ENCODE data around the gene FKBP8.

DNA sequence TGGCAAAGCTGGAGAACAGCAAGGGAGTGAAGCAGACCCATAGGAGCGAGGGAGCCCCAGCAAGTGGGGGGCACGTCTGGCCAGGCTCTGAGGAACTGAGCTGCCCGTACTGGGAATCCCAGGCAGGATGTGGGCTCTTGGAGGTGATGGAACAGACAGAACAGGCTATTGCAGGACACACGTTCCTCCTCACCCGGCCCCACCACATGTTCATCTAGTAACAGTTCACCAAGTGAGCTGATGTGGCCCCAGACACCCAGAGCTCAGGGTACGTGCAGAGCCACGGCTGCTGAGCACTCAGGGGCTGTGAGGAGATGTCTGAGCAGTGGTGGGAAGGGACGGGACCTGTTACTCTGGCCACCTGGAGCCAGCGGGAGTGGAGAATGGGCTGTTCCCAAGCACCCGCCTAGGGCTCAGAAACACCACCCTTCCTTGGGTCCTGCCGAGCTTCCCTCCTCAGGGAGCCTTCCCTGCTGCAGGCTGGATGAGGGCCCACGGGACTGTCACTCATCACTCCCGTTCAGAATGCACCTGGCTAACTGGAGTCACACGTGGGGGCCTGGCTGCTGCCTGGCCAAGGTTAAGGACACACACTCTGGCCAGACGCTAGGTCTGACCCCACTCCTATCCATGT lies 39.9 kb downstream of the FKBP8 start:
- TF ChIP-seq, protein P1, sequence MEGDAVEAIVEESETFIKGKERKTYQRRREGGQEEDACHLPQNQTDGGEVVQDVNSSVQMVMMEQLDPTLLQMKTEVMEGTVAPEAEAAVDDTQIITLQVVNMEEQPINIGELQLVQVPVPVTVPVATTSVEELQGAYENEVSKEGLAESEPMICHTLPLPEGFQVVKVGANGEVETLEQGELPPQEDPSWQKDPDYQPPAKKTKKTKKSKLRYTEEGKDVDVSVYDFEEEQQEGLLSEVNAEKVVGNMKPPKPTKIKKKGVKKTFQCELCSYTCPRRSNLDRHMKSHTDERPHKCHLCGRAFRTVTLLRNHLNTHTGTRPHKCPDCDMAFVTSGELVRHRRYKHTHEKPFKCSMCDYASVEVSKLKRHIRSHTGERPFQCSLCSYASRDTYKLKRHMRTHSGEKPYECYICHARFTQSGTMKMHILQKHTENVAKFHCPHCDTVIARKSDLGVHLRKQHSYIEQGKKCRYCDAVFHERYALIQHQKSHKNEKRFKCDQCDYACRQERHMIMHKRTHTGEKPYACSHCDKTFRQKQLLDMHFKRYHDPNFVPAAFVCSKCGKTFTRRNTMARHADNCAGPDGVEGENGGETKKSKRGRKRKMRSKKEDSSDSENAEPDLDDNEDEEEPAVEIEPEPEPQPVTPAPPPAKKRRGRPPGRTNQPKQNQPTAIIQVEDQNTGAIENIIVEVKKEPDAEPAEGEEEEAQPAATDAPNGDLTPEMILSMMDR (conservative IDR thresholded peaks at IDR 0.05; ENCODE audit: low read length), result no peak
- TF ChIP-seq EZH2phosphoT487 (IDR thresholded peaks at IDR 0.05; ENCODE audit: borderline replicate concordance, low read depth, low read length), result no peak
